ENCODE data around the gene PRR22.
A peak's percentile ranks its signal among the peaks of the same experiment; 100 is the strongest.
"Not testable (repeated sequence)": the region's sequence is repeated elsewhere in the genome, so short reads cannot be mapped to it uniquely, and the experiment has no call there.

Gene PRR22

DNA sequence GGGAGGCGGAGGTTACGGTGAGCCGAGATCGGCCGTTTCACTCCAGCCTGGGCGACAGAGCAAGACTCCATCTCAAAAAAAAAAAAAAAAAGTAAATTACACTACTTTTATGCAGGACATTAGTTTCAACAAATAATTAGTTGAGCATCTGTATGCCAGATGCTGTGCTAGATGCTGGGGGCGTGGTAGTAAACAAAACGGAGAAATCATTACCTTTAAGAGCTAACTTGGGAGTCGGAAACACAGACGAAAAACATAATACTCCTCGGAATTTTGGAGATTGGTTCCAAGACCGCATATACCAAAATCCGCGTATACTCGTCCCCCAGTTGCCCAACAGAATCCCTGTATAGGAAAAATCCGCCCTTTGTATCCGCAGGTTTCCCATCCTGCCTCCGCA is 7.7 kb upstream of the PRR22 start:
- Mint-ChIP-seq H3K4me3 (no peak overlapping the region), H3K27me3 (peaks cover 11% of the 10 kb centered on the region), H3K27ac (no peak overlapping the region), H3K4me1 (peaks cover 16% of the 10 kb centered on the region), H3K9me3 (peaks cover 2% of the 10 kb centered on the region), H3K36me3 (peaks cover 21% of the 10 kb centered on the region)
- no peak for DNase-seq
- CTCF ChIA-PET, result interaction anchor here (4.9 kb wide), 1 partner anchor 11 kb away, joined by 31 read pairs; the partner anchor contains the start of gene NRTN

- CTCF ChIA-PET, result interaction anchor here (0.8 to 1.1 kb wide), 2 partner anchors 13 to 17 kb away, joined by 3 to 5 read pairs; no protein-coding TSS in a partner anchor
- peak within 1 kb of the TSS; percentile 100 for H3K27ac Mint-ChIP-seq
- H3K27me3 Mint-ChIP-seq, result peaks cover 6% of the 10 kb centered on the region
- peaks cover 16% of the 10 kb centered on the region for H3K4me1 Mint-ChIP-seq
- H3K4me3 Mint-ChIP-seq, result peak within 1 kb of the TSS; percentile 99
- peaks cover 2% of the 10 kb centered on the region for H3K9me3 Mint-ChIP-seq
- H3K36me3 Mint-ChIP-seq, result peaks cover 30% of the 10 kb centered on the region
- DNase-seq, result peak; percentile 98
These were observed 6.3 kb upstream of the PRR22 start, which contains the start of gene DUS3L for GRCh38 chr19:5790559-5791520. TSS of gene DUS3L (minus strand) at chr19:5791163. CDS start at chr19:5791141, 22 bp downstream.

- DNase-seq, result no peak
- CTCF ChIA-PET, result interaction anchor here (0.8 to 1.1 kb wide), 2 partner anchors 14 to 16 kb away, joined by 3 to 5 read pairs; no protein-coding TSS in a partner anchor
- H3K36me3 Mint-ChIP-seq, result peaks cover 31% of the 10 kb centered on the region
- H3K4me1 Mint-ChIP-seq, result peaks cover 16% of the 10 kb centered on the region
- H3K4me3 Mint-ChIP-seq, result peak overlapping the region; percentile 99
- peaks cover 2% of the 10 kb centered on the region for H3K9me3 Mint-ChIP-seq
- H3K27ac Mint-ChIP-seq, result peak overlapping the region; percentile 100
- peaks cover 6% of the 10 kb centered on the region for H3K27me3 Mint-ChIP-seq
These were observed 5.5 kb upstream of the PRR22 start for GRCh38 chr19:5789886-5790558.

- CTCF ChIA-PET, result interaction anchor here (1.1 kb wide), 1 partner anchor 15 kb away, joined by 3 read pairs; no protein-coding TSS in a partner anchor
- Mint-ChIP-seq H3K4me3 (peak overlapping the region; percentile 99), H3K27me3 (peaks cover 6% of the 10 kb centered on the region), H3K27ac (no peak overlapping the region), H3K9me3 (peaks cover 2% of the 10 kb centered on the region), H3K4me1 (peaks cover 16% of the 10 kb centered on the region), H3K36me3 (peaks cover 31% of the 10 kb centered on the region)
- DNase-seq, result no peak
These were observed 4.8 kb upstream of the PRR22 start for GRCh38 chr19:5789351-5789761.

- Mint-ChIP-seq H3K36me3 (peaks cover 31% of the 10 kb centered on the region), H3K4me1 (peaks cover 16% of the 10 kb centered on the region), H3K9me3 (peaks cover 2% of the 10 kb centered on the region), H3K27ac (peak overlapping the region; percentile 17), H3K27me3 (peaks cover 6% of the 10 kb centered on the region), H3K4me3 (no peak overlapping the region)
- CTCF ChIA-PET, result no interaction called here
- no peak for DNase-seq
These were observed 3.9 kb upstream of the PRR22 start for GRCh38 chr19:5788422-5788821.

DNA sequence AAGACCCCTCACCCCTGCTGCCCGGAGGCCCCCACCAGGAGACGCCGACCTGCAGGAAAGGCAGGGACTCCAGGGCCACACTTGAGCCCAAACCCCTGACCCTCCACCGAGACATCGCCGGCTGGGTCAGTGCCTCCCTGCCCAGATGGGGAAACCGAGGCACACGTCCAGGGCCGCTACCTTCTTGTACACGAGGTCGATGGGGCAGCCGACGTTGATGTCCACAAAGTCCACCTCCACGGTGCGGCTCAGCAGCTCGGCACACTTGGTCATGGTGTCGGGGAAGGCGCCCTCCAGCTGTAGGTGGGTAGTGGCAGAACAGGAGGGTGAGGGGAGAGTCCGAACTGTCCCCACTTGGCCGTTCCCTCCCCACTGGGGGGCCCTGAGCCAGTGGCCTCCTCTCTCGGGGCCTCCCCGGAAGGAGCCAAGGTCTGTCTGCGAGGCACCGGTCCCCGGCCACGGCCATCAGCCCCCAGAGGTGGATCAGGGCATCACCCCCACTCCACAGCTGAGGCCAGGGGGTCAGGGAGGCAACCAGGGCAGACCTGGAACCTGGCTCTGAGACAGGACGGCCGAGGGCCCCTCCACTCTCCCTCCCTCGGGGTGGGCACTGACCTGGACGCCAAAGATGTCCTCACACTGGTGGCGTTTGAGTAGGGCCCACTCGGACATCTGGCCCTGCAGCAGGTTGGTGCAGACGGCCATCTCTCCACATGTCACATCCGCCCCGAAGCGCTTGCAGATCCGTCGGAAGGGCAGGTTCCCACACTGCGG is 3.0 kb upstream of the PRR22 start:
- DNase-seq, result no peak
- peaks cover 2% of the 10 kb centered on the region for H3K9me3 Mint-ChIP-seq
- H3K27ac Mint-ChIP-seq, result no peak overlapping the region
- CTCF ChIA-PET, result no interaction called here
- peaks cover 6% of the 10 kb centered on the region for H3K27me3 Mint-ChIP-seq
- no peak overlapping the region for H3K4me3 Mint-ChIP-seq
- H3K4me1 Mint-ChIP-seq, result peaks cover 16% of the 10 kb centered on the region
- H3K36me3 Mint-ChIP-seq, result peaks cover 31% of the 10 kb centered on the region

- Mint-ChIP-seq H3K36me3 (peaks cover 31% of the 10 kb centered on the region), H3K27ac (no peak overlapping the region), H3K4me3 (no peak overlapping the region), H3K4me1 (peaks cover 16% of the 10 kb centered on the region), H3K9me3 (peaks cover 2% of the 10 kb centered on the region), H3K27me3 (peaks cover 6% of the 10 kb centered on the region)
- DNase-seq, result no peak
- CTCF ChIA-PET, result no interaction called here
These were observed 2.3 kb upstream of the PRR22 start for GRCh38 chr19:5786593-5787408.

GRCh38 chr19:5785423-5785822 is 877 bp upstream of the PRR22 start:
- Mint-ChIP-seq H3K27ac (no peak overlapping the region), H3K9me3 (no peaks in the 10 kb centered on the region), H3K27me3 (no peaks in the 10 kb centered on the region), H3K36me3 (peaks cover 25% of the 10 kb centered on the region), H3K4me3 (no peak overlapping the region), H3K4me1 (peaks cover 11% of the 10 kb centered on the region)
- no peak for DNase-seq
- CTCF ChIA-PET, result no interaction called here

- Mint-ChIP-seq H3K27me3 (no peaks in the 10 kb centered on the region), H3K27ac (no peak overlapping the region), H3K4me3 (no peak overlapping the region), H3K4me1 (no peaks in the 10 kb centered on the region), H3K9me3 (no peaks in the 10 kb centered on the region), H3K36me3 (peaks cover 13% of the 10 kb centered on the region)
- no peak for DNase-seq
- CTCF ChIA-PET, result no interaction called here
These were observed 1.3 kb downstream of the PRR22 start for GRCh38 chr19:5782945-5783919.

DNA sequence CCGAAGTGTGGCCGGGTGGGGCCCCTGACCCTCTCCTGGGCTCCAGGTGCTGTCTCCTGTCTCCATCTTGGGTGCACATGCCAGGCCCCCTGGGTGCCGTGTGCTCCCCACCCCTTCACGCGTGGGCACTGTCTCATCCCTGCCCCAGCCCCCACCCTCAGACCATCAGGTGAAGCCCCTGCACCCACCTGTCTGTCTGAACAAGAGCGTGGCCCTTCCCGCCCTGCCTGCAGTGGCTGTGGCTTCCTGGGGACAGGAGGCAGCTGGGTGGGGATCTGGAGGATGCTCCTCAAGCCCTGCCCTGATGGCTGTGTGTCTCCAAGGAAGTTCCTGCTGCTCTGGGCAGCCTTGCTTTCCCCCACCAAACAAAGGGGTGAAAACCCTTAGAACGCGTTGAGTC is 2.2 kb downstream of the PRR22 start:
- H3K4me1 Mint-ChIP-seq, result no peaks in the 10 kb centered on the region
- CTCF ChIA-PET, result no interaction called here
- no peaks in the 10 kb centered on the region for H3K9me3 Mint-ChIP-seq
- peaks cover 10% of the 10 kb centered on the region for H3K36me3 Mint-ChIP-seq
- DNase-seq, result no peak
- no peak overlapping the region for H3K27ac Mint-ChIP-seq
- no peak overlapping the region for H3K4me3 Mint-ChIP-seq
- no peaks in the 10 kb centered on the region for H3K27me3 Mint-ChIP-seq

DNA sequence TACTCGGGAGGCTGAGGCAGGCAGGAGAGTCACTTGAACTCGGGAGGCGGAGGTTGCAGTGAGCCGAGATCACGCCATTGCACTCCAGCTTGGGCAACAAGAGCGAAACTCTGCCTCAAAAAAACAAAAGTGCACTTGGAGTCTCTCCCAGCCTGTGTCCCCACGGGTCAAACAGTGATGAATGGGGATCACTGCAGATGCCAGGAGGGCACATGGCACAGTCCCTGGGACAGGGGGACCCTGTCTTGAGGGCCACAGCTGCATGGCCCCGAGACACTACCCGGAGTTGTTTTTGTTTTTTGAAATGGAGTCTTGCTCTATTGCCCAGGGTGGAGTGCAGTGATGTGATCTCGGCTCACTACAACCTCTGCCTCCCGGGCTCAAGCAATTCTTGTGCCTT is 3.6 kb downstream of the PRR22 start:
- H3K4me3 Mint-ChIP-seq, DNase-seq, H3K27ac Mint-ChIP-seq, H3K36me3 Mint-ChIP-seq, H3K27me3 Mint-ChIP-seq, H3K9me3 Mint-ChIP-seq, H3K4me1 Mint-ChIP-seq: not testable (repeated sequence)
- CTCF ChIA-PET, result interaction anchor here (1.8 kb wide), 1 partner anchor 23 kb away, joined by 4 read pairs; no protein-coding TSS in a partner anchor

- no peaks in the 10 kb centered on the region for H3K9me3 Mint-ChIP-seq
- CTCF ChIA-PET, result no interaction called here
- H3K4me3 Mint-ChIP-seq, result no peak overlapping the region
These were observed 6.1 kb downstream of the PRR22 start for GRCh38 chr19:5778402-5778801.

More at GRCh38 chr19:5778402-5778801, 6.1 kb downstream of the PRR22 start:
- no peak for DNase-seq
- no peaks in the 10 kb centered on the region for H3K4me1 Mint-ChIP-seq
- H3K27ac Mint-ChIP-seq, result no peak overlapping the region
- H3K27me3 Mint-ChIP-seq, result peaks cover 3% of the 10 kb centered on the region
- no peaks in the 10 kb centered on the region for H3K36me3 Mint-ChIP-seq
